GM12874 (cell line): ENCODE measurements around the gene STK40.

Experiments used
- TF ChIP-seq, protein P1 (sequence below): IDR thresholded peaks from 2 replicates; pipeline ENCODE4 v1.5.1; 2011; ENCODE audit warnings: low read depth, mild to moderate bottlenecking, control low read depth, low read length, moderate library complexity; ENCODE audit not compliant: insufficient read depth

The STK40 gene

DNA sequence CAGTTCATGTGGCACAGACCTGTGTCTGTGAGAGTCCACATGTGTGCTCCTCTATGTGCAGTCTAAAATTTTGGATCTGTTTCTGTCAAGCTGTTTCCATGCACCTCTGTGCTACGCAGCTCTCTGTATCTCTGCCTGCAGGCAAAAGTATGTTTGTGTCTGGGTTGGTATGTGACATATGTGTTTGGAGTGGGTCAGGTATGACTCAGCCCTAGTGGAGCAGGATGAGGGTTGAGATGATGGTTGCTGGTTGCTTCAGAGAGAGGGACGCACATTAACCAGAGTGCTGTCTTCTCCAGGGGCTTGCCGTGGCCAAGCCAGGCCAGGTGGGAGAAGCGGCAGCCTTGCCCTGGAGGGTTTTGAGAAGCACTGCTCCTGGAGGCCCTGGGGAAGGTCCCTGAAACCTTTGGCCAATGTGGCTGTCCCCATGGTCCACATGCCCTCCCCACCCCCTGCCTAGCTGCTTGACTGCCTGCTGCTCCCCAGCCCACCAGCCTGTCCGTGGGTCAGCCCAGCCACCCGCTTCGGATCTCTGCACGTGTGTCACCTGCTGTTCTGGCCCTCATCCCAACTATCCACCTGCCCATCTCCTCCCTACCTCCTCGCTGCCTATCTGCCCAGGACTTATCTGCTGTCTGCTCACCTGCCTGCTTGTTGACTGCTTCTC lies 58.2 kb downstream of the STK40 start:
- TF ChIP-seq, protein P1, sequence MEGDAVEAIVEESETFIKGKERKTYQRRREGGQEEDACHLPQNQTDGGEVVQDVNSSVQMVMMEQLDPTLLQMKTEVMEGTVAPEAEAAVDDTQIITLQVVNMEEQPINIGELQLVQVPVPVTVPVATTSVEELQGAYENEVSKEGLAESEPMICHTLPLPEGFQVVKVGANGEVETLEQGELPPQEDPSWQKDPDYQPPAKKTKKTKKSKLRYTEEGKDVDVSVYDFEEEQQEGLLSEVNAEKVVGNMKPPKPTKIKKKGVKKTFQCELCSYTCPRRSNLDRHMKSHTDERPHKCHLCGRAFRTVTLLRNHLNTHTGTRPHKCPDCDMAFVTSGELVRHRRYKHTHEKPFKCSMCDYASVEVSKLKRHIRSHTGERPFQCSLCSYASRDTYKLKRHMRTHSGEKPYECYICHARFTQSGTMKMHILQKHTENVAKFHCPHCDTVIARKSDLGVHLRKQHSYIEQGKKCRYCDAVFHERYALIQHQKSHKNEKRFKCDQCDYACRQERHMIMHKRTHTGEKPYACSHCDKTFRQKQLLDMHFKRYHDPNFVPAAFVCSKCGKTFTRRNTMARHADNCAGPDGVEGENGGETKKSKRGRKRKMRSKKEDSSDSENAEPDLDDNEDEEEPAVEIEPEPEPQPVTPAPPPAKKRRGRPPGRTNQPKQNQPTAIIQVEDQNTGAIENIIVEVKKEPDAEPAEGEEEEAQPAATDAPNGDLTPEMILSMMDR, result no peak

DNA sequence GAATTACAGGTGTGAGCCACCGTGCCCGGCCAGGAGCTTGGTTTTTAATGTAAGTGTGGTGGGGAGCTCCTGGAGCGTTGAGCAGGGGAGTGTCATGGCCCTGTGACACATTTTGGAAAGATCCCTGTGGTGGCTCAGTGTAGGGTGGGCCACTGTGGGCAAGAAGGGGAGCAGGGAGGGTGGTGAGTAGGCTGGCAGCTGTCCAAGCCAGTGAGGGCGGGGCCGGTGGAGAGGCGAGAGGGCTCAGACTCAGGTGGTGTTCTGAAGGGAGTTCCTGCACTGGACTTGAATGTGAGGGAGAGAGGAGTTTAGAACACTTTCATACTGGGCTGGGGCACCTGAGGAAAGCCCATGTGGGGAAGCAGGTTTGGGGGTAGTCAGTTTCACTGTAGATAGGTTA lies 59.2 kb downstream of the STK40 start:
- TF ChIP-seq, protein P1, result no peak

DNA sequence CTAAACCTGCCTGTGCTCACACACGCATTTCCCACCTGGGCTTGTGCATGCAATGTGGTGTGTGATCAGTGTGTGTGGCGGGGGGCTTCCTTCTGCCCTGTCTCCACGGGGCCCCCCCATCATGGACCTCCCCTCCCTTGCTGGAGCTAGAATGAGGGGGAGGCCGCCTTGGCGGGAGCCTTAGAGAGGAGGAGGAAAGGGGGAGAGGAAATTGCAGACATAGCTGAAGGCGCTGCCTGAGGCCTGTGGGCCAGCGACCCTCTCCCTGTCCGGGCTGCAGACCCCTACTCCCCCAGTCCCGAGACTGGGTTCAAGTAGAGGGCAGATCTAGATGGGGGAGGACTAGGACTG lies 61.4 kb downstream of the STK40 start:
- TF ChIP-seq, protein P1, result no peak

DNA sequence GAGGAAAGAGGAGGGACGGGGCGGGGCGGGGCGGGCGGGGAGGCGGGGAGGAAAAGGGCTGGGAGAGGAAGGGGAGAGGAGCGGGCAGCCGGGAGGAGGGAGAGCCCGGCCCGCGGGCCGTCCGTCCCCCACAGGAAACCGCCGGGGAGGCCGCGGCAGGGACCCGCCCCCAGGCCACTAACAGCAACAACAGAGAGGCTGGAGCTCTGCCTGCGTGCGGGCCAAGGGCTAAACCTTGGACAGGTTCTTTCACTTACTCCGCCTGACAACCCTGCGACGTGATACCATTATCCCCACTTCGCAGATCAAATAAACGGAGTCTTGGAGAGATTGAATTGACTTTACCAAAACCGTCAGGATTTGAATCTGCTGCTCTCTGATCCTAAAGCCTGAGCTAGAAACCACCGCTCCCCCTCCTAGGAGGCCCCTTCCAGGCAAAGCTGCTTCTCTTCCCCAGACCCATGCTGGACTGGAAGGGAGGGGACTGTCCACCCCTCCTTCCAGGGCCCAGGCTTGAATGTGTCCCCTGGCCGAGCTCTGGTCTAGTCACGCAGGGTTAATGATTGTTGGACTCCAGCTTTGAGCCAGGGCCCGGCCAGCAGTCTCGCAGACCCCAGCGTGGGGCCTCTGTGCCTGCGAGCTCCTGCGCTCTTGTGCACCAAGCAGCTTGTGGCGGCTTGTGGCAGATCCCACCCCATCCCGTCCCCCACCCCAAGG lies 61.9 kb downstream of the STK40 start, which contains the start of gene EVA1B:
EVA1B (minus strand) TSS at position 10 of the 717 bp plus-strand sequence. CDS start 608 bp downstream, outside the sequence.
- TF ChIP-seq, protein P1, result no peak

DNA sequence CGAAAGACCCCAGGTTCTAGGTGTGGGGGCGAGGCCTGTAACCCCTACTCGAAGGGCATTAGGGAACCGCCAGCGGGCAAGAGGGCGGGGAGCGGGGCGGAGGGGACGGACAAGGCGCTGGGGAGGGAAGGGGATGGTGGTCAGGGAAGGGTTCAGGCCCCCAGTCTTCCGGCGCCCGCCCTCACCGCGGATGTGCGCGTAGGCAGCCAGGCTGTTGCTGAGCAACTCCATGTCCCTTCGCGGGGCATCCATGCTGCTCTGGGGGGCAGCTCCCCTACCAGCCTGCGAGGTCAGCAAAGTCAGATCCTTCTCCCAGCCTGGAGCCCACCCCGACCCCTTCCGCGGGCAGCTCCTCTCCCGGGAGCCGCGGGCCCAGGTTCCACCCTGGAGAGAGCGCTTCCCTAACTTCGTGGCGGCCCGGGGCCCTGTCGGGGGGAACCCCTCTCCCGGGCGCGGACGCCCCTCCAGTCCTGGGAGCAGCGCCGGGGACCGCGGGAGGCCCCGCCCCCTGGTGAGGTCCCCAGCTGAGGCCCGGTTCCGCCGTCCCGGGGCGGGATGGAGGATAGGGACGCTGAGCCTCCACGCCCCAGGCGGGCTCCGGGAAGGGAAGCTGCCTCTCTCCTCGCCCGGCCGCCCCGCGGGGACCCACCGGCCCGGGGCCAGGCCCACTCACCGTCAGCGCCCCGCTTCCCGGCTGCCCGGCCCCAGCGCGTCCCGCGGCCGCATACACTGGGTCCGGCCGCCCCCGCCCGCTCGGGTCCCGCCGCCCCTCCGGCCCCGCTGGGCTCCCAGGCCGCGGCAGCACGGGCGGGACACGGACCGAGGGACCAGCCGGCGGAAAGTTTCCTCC lies 62.7 kb downstream of the STK40 start:
- TF ChIP-seq, protein P1, result no peak

DNA sequence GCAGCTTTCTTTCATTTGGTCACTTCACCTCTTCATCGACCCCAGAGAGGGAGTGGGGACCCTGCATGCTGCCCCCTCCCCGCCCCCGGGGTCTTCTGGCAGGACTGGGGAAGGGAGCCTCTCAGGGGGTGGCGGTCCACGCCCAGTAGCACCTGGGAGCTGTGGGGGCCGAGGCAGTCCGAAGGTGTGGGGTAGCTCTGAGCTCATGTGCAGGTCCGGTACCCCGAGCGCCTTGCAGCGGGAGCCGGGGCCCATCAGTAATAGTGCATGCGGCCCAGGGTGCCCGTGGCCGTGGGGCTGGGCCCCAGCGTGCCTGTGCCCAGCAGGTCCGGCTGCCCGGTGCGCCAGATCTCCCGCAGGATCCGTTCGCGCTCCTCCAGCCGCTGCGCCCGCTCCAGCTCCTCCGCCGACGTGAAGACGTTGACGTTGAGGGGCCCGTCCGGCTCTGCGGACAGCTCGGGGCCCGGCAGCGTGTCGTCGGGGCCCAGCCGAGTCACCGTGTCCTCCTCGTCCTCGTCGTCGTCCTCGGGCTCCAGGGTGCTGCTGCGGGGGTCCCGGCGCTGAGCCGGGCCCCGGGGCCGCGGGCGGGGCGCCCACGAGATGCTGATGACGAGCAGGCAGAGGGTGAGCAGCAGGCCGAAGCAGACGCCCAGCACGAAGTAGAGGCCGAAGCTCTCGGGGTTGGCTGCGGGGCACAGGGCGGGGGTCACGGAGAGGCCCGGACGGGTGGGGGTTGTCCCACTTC lies 63.5 kb downstream of the STK40 start:
- TF ChIP-seq, protein P1, result no peak
